ENCODE results near the gene LRRC42.

Gene LRRC42

GRCh38 chr1:53946252-53947171, at the start of gene LRRC42:
TSS of gene LRRC42 (plus strand) at chr1:53946350. CDS start at chr1:53952000, 5,650 bp downstream.
- no peak for DNase-seq

GRCh38 chr1:53896635-53897229, 49.4 kb upstream of the LRRC42 start:
- DNase-seq = peak; percentile 92

GRCh38 chr1:53899206-53899628, 46.9 kb upstream of the LRRC42 start:
- DNase-seq = peak; percentile 79

GRCh38 chr1:53899708-53900107, 46.4 kb upstream of the LRRC42 start:
- no peak for DNase-seq

- DNase-seq = no peak
Observed at GRCh38 chr1:53902235-53903138, 43.7 kb upstream of the LRRC42 start.

- DNase-seq = no peak
Observed at GRCh38 chr1:53905509-53905908, 40.6 kb upstream of the LRRC42 start.

- DNase-seq = no peak
Observed at GRCh38 chr1:53906121-53906520, 40.0 kb upstream of the LRRC42 start.

- DNase-seq = no peak
Observed at GRCh38 chr1:53909946-53910345, 36.2 kb upstream of the LRRC42 start.

GRCh38 chr1:53911442-53911841, 34.7 kb upstream of the LRRC42 start:
- DNase-seq = no peak

GRCh38 chr1:53913352-53914033, 32.7 kb upstream of the LRRC42 start:
- DNase-seq = no peak

GRCh38 chr1:53918343-53918742, 27.8 kb upstream of the LRRC42 start:
- no peak for DNase-seq

GRCh38 chr1:53919675-53920066, 26.5 kb upstream of the LRRC42 start:
- DNase-seq = no peak

- DNase-seq = no peak
Observed at GRCh38 chr1:53927376-53927881, 18.7 kb upstream of the LRRC42 start.

GRCh38 chr1:53929246-53929960, 16.7 kb upstream of the LRRC42 start:
- peak; percentile 43 for DNase-seq

GRCh38 chr1:53930932-53931331, 15.2 kb upstream of the LRRC42 start:
- no peak for DNase-seq

GRCh38 chr1:53931523-53931922, 14.6 kb upstream of the LRRC42 start:
- DNase-seq = no peak

GRCh38 chr1:53934170-53934765, 11.9 kb upstream of the LRRC42 start:
- no peak for DNase-seq

GRCh38 chr1:53936430-53936829, 9.7 kb upstream of the LRRC42 start:
- no peak for DNase-seq

GRCh38 chr1:53938136-53938830, 7.9 kb upstream of the LRRC42 start:
- peak; percentile 50 for DNase-seq

GRCh38 chr1:53942127-53942957, 3.8 kb upstream of the LRRC42 start:
- DNase-seq = no peak

All from fibroblast of skin of right quadriceps (primary cell).